Right ventricle myocardium superior (tissue), 1 donor: ENCODE results near the gene DDTL. TPM values are rescaled to one million over a fixed set of nuclear protein-coding genes. Genes with fewer than 3 reads are reported as not detected.
"Not testable (repeated sequence)": the region's sequence is repeated elsewhere in the genome, so short reads cannot be mapped to it uniquely, and the experiment has no call there.

Experiments
- ATAC-seq: fragments of 200-7000 bp; cut with Tn5 transposase; one replicate; pipeline ENCODE4 v1.9.1; 2020; ENCODE audit warnings: mild to moderate bottlenecking; ENCODE audit not compliant: poor library complexity
- DNase-seq: peaks from one replicate; pipeline ENCODE4 v3.0.0-alpha.2; 2020
- intact Hi-C: fragments of 100-400 bp; cut with DNase I; formaldehyde crosslinking; loops from one replicate; pipeline ENCODE4 v1.11.2; 2022
- total RNA-seq: library from RNA; stranded (reverse); fragmentation: NEBNext Ultra II Directional; extraction: Animal tissue kit (Norgen Biotek cat#: 25700); gene quantifications from one replicate; pipeline ENCODE4 v1.2.1, GENCODE V29; 2021
- donor health status: DM: no; HTN: yes; CAD: no; lungs with severe emphysema.

The DDTL gene
- total RNA-seq, 1 donor from 2014 or later: 1.7 TPM

DNA sequence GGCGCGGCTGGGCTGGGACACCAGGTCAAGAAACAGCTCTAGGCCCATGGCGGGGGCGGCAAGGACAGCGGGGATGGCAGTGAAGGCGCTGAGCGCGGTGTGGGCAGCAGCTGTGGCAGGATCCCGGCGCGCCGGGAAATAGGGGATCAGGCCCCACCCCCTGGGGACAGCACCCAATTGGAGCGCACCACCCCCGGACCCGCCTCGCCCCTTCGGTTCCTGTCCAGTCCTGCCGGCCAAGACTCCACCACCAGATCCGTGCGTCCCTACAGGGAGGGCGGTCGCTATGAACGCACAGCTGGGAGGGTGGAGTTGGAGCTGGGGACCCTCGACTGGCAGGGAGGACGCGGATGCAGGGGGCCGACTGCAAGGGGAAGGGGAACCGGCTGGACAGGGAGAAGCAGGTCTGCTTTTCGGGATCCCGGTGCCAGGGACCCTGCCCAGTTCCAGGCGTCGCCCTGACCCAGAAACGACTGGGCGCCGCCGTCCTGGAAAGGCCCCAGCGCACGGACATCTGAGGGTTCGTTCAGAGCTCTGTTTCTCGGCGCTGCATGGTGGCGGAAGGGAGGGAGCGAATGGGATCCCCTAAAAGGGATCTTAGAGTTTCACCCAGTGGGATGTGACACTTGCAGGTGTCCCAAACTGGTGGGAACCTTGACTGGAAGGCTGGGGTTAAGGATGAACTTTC is 5.5 kb upstream of the DDTL start, which contains the start of gene GSTT2B:
GSTT2B (minus strand) TSS at position 112 of the 688 bp plus-strand sequence; CDS start at position 48, 64 bp downstream.
- peak; percentile 90 for ATAC-seq
- DNase-seq, intact Hi-C loops: not testable (repeated sequence)

GRCh38 chr22:23966094-23966493 is 594 bp upstream of the DDTL start:
- DNase-seq, intact Hi-C loops: not testable (repeated sequence)
- ATAC-seq: peak; percentile 41

GRCh38 chr22:23969071-23969470 is 2.4 kb downstream of the DDTL start:
- intact Hi-C loops: no loop called here
- no peak for DNase-seq
- ATAC-seq: no peak

GRCh38 chr22:23970201-23970641 is 3.5 kb downstream of the DDTL start:
- no peak for DNase-seq
- intact Hi-C loops: no loop called here
- no peak for ATAC-seq

- no peak for DNase-seq
- intact Hi-C loops: no loop called here
- no peak for ATAC-seq
Measured at GRCh38 chr22:23970816-23971486, 4.3 kb downstream of the DDTL start.

- intact Hi-C loops, DNase-seq, ATAC-seq: not testable (repeated sequence)
Measured at GRCh38 chr22:23971927-23972326, 5.2 kb downstream of the DDTL start.

- intact Hi-C loops, DNase-seq: not testable (repeated sequence)
- ATAC-seq: peak; percentile 96
Measured at GRCh38 chr22:23974345-23974744, 7.7 kb downstream of the DDTL start, which contains the start of gene DDT. TSS of gene DDT (minus strand) at chr22:23974441. CDS start at chr22:23974414, 27 bp downstream.

GRCh38 chr22:23974836-23975352 is 8.2 kb downstream of the DDTL start:
- ATAC-seq: peak; percentile 44
- intact Hi-C loops, DNase-seq: not testable (repeated sequence)

- intact Hi-C loops, ATAC-seq, DNase-seq: not testable (repeated sequence)
Measured at GRCh38 chr22:23977304-23977703, 10.6 kb downstream of the DDTL start.

DNA sequence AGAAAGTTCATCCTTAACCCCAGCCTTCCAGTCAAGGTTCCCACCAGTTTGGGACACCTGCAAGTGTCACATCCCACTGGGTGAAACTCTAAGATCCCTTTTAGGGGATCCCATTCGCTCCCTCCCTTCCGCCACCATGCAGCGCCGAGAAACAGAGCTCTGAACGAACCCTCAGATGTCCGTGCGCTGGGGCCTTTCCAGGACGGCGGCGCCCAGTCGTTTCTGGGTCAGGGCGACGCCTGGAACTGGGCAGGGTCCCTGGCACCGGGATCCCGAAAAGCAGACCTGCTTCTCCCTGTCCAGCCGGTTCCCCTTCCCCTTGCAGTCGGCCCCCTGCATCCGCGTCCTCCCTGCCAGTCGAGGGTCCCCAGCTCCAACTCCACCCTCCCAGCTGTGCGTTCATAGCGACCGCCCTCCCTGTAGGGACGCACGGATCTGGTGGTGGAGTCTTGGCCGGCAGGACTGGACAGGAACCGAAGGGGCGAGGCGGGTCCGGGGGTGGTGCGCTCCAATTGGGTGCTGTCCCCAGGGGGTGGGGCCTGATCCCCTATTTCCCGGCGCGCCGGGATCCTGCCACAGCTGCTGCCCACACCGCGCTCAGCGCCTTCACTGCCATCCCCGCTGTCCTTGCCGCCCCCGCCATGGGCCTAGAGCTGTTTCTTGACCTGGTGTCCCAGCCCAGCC is 13.0 kb downstream of the DDTL start, which contains the start of gene GSTT2:
GSTT2 (plus strand) TSS at position 578 of the 684 bp plus-strand sequence.
- intact Hi-C loops, DNase-seq: not testable (repeated sequence)
- ATAC-seq: peak; percentile 90

DNA sequence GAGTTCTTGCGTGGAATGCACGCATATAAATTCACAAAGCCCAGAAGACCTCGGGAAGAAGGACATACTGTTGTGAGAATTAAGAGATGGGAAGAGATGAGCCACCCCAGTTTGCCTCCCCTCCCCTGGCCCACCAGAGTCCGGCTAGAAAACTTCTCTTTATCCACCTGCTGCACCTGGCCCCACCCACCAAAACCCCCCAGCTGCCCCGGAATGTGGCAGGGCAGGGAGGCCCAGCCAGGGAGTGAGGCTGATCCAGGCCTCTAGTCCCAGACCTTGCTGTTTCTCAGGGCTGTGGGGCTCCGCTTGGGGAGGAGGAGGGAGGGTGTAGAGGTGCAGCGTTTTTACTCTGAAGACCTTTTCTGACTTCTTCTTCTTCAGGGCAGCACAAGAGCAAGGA is 13.9 kb downstream of the DDTL start:
- DNase-seq, intact Hi-C loops, ATAC-seq: not testable (repeated sequence)

DNA sequence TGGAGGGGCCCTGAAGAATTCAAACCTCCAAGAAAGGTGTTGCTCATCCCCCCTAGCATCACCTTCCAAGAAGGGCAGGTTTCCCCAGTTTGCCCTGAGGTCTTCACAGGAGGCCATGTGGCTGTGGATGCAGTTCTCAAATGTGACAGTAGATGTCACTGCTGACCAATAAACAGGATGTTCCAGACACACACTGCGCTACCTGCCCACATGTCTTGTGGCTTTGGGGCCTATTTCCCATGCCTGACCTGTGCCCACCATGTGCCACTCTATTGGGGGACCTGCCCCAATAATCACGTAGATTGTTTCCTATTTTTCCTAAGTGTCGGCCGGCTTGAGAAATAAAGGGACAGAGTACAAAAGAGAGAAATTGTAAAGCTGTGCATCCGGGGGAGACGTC is 17.7 kb downstream of the DDTL start:
- ATAC-seq (peak; percentile 38), DNase-seq (no peak)
- intact Hi-C loops: no loop called here

GRCh38 chr22:23986089-23986488 is 19.4 kb downstream of the DDTL start:
- intact Hi-C loops, DNase-seq, ATAC-seq: not testable (repeated sequence)

- ATAC-seq, DNase-seq, intact Hi-C loops: not testable (repeated sequence)
Measured at GRCh38 chr22:23986538-23987178, 20.0 kb downstream of the DDTL start.

DNA sequence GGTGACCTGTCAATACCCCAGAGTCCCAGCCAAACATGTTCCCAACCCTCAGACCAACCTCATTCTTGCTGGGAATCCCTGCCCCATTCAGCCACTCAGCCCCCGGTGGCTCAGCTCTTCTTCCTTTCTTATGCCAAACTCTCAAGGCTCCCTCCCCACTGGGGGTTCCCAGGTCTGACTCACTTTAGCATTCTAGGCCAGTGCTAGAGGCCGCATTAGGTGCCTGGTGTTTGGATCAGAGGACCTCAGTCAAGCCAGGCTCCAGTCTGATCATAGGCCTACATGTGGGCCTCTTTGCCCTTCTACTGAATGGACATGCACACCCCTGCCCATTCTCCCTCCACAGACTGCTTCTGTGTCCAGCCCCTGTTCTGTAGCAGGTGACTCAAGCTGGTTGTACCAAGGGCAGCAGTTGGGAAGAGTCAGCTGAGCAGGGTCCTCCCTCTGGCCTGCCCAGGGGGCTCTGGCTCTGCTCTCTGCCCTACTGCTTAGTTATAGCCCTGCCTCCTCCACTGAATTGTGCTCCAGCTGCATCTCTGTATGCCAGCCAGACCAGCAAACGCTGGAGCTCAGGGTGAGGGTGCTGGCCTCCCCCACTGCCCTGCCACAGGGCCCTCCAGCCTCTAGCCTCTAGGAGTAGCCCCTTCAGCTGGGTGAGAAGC is 23.0 kb downstream of the DDTL start:
- ATAC-seq, intact Hi-C loops, DNase-seq: not testable (repeated sequence)

DNA sequence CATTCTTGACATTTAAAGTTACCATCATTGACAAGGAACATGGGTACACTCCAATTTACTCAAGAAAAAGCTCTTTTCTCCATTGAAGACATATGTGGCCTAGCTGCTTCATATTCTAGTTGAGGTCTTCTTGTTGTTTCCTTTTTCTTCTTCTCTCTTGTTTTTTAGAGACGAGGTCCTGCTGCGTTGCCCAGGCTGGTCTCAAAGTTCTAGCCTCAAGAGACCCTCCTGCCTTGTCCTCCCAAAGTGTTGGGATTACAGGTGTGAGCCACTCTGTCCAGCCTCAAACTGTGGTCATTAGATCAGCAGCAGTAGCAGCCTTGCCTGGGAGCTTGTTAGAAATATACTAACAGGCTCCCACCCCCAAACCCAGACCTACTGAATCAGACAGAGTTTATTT is 26.4 kb downstream of the DDTL start:
- intact Hi-C loops, ATAC-seq, DNase-seq: not testable (repeated sequence)

DNA sequence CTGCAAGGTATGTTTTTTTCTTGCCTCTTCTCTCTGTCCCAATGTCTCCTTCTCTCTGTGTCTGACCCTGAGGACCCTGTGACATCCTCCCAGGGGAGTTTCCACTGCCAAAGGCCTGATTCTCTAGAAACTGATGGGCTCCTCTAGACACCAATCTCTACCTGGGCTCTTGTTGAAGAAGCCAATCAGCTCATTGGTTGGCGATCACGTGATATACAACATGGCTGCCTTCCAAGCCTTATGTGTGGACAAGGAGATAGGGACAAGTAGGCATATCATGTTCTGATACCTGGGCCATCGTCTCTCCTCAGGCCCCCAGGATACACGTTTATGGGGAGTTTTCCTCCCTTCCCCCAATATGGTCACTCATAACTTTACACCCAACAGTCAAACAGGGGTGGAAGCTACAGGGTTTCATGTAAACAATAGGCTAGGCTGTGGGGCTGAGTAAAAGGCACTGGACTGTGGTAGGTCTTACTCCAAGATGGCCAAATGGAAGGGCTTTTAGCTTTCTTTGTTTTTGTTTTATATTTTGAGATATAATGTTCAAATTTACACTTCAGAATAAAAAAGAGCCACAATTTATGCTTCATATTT is 27.0 kb downstream of the DDTL start:
- DNase-seq, intact Hi-C loops, ATAC-seq: not testable (repeated sequence)
